HG02870 (cell line): Measurements from ENCODE around the gene CTNNBIP1.
A peak's percentile ranks its signal among the peaks of the same experiment; 100 is the strongest.
"Not testable (repeated sequence)": the region's sequence is repeated elsewhere in the genome, so short reads cannot be mapped to it uniquely, and the experiment has no call there.

Source experiments
- ATAC-seq: cut with Tn5 transposase; IDR thresholded peaks from one replicate; pipeline ENCODE4 v1.9.1; 2021; ENCODE audit warnings: mild to moderate bottlenecking, moderate library complexity; ENCODE audit not compliant: unreplicated experiment

CTNNBIP1 gene

GRCh38 chr1:9910076-9910422 is at the start of gene CTNNBIP1:
Gene CTNNBIP1, minus strand, starts transcription at chr1:9910269. Its CDS starts 38,205 bp downstream, at chr1:9872064.
- peak; percentile 61 for ATAC-seq

DNA sequence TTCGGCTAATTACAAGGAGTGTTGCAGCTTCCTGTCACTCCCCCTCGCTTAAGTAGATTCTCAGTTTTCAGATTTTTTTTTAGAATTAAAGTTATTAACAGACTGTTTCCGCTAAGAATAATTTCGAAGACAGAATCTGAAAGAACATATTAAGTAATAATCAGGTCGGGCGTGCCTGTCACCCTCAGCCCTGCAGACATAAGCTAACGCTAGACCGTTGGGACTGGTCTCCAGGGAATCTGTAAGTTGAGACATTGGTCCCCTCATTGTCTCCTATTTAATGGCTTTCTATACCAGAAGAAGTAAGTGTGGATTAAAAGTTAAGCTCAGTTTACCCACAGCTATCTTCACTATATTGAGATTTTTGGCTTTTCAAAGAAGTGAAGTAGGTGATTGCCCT is 47.7 kb upstream of the CTNNBIP1 start:
- ATAC-seq: no peak

DNA sequence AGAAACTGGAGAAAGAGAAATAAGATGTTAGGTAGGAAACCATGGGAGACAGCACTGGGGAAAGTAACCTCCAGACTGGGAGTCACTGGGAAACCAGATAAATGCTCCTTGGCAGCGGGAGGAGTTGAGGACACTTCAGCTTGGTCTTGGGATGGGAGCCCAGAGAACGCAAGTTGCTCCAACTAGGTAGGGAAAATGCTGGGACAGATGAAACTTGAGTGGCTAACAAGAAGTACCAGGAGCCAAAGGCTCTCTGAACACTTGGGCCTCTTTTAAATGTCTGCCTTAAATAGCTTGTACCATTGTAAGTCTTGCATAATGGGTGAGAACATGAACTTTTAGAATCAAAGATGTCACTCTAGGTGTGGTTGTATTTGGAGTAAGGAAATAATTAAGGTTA is 36.2 kb upstream of the CTNNBIP1 start:
- no peak for ATAC-seq

DNA sequence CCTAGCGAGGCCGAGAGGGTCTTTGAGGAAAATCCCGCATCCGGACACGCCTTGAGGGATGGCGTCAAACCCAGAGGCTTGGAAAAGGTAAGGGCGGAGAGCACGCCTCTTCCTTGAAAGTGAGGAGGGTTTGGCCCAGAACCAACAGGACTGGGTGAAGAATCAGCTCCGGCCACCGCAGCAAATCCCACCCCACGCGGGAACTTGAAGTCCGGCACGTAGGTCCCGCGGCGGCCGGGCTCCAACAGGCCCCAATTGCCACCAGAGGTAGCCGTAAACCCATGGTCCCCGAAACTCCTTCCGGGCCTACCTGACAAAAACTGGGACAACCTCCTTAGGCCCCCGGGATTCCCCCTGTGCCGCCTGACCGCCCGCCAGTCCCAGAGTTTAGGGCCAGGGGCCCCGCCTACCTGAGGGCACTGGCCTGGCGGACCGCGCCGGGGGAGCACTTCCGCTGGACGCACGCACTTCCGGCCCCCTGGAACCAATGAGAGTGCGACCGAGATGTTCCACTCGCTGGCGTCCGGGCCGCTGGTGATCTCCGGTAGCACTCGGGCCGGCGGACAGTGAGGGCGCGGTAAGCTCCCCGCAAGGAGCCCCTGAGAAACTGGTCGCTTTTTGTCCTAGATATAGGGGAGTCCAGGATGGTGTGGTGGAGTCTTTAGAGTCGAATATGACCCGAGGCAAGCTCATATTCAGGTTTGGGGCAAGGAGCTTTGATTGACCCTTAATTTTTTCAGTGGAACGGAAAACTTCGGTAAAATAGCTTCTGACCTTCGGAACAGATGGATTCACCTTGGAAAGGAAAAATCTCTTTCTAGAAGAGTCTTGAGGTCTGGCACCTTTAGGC is 33.1 kb upstream of the CTNNBIP1 start, which contains the start of the genes LZIC and NMNAT1:
Gene LZIC, minus strand, starts transcription at position 453 of the 850 bp plus-strand sequence. CDS start 6,772 bp downstream, outside the sequence.
Gene NMNAT1, plus strand, starts transcription at position 537 of the 850 bp plus-strand sequence. CDS start 28,599 bp downstream, outside the sequence.
- ATAC-seq: peak; percentile 90

- ATAC-seq: no peak
Observed at GRCh38 chr1:9942399-9942938, 32.4 kb upstream of the CTNNBIP1 start.

DNA sequence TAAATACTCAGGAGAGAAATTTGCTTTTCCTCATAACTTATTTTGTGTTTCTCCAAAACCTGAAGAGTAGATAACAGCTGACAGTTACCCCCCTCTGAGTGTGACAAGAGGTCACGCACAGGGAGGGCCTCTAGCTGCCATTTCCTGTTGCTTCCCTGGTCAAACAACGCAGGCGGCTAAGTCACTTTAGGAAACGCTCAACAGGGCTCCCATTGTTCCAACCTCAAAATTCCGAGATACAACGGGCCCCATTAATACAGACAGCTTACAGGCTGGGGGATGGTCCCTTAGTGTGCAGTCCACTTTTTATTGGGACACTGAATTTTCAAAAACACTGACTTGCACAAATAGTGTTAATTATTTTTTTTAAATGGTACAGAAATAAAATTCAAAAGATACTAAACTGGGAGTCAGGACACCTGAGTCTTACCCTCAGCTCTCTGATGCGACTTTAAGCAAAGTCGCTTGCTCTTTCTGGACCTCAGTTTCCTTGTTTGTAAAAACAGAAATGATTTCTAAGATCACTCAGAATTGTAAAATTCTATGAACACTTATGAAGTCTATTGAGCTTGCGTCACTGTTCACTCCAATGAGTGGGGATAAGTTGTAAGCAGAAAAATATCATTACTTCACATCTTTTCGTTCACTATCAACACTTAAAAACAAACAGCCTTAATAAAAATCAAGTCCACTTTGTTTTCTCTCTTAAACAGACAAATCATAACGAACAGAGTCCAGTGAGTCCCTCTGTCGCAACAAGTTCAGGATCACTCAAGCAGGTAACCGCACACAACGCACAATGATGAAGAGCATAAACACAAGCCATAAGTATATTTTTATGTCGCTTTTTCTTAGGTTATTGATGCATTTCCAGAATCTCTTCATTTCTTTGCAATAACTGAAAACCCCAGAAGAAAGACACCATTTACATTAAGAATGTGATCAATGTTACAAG is 19.6 kb upstream of the CTNNBIP1 start:
- no peak for ATAC-seq

DNA sequence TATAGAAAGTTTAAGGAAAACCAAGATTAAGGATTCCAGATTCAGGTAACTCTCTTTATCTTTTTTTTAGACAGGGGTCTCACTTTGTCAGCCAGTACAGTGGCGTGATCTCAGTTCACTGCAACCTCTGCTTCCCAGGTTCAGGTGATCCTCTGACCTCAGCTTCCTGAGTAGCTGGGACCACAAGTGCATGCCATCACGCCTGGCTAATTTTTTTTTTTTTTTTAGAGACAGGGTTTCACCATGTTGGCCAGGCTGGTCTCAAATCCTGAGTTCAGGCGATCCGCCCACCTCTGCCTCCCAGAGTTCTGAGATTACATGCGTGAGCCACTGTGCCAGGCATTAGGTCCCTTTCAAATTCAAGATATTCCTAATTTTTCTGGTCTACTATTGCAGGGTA is 17.2 kb upstream of the CTNNBIP1 start:
- ATAC-seq: no peak

DNA sequence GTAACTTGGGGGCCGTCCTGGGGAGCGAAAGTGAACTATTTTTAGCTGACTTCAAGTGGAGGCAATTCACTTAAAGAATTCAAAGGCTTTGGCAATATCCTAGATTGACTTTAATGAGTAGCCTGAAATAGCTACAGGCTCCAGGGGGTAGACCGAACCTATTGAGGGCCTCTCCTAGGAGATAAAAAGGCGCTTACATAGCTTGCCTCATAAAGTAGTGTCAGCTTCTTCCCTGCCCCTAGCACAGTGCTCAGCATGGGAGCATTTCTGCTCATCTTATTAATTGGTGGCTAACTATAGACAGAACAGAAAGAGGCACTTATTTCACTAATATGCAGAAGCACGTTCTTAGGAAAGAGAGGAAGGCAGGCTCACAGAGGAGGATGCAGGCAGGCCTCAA is 12.3 kb upstream of the CTNNBIP1 start:
- ATAC-seq: no peak

DNA sequence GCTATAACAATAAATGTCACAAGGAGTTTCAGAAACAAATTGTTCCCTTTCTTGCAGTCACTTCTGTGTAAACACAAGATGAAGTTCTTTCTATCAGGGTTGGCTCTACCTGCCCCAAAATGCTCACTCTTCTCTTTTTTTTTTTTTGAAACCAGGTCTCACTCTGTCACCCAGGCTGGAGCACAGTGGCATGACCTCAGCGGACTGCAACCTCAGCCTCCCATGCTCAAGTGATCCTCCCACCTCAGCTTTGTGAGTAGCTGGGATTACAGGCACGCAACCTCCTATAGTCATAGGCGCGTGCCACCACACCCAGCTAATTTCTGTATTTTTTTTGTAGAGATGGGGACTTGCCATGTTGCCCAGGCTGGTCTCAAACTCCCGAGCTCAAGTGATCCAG is 10.5 kb upstream of the CTNNBIP1 start:
- no peak for ATAC-seq

DNA sequence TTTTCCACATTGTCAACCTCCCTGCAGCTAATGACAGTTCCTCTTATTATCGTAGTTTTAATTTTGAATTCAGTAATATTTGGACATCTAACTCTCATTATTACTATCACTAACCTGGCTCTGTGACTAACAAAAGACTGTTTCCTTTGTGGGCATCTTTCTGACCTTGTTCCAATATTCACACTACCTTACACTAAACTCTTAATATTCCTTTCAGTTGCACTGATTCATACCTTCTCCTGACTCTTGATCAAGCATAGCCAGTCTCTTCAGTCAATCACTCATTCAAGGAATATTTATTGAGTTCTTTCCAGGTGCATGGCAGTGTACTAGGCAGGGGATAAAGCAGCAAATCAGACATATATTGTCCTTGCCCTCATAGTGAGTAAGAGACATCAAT is 7.8 kb upstream of the CTNNBIP1 start:
- no peak for ATAC-seq

- not testable (repeated sequence) for ATAC-seq
Observed at GRCh38 chr1:9917495-9917894, 7.4 kb upstream of the CTNNBIP1 start.

DNA sequence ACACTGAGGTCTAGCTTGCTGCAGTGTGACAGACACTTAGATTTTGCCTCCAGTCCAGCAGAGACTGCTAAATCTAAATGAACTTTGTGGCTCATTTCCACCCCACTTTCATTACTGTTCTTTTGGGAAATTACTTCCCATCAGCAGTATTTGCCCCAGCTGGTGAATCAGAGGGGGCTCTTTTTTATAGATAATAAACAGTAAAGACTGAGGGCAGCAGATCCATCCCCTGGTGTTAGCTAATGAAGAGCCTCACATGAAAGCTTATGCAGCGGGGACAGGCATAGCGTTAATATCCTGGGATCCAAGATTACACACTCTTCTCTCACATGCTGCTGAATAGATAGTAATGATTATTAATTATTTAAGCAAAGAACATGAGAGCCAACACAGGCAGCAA is 6.4 kb upstream of the CTNNBIP1 start:
- ATAC-seq: no peak

DNA sequence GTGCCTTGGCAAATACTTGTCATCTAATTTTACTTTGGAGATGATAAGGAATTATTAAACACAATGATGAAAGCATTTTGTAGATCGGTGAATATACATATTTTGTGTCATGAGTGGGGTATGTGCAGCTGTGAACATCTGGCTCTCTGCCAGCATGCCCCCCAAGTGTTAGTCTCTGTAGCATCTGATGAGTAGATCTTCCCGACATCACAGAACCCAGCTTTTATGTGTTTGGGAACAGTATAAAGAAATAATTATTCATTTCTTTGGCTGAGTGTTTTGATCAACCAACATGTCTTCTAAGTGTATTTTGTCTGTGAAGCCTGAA is 4.5 kb upstream of the CTNNBIP1 start:
- no peak for ATAC-seq

GRCh38 chr1:9912264-9912936 is 2.3 kb upstream of the CTNNBIP1 start:
- no peak for ATAC-seq

- ATAC-seq: peak; percentile 95
Observed at GRCh38 chr1:9910423-9911178, 532 bp upstream of the CTNNBIP1 start.

DNA sequence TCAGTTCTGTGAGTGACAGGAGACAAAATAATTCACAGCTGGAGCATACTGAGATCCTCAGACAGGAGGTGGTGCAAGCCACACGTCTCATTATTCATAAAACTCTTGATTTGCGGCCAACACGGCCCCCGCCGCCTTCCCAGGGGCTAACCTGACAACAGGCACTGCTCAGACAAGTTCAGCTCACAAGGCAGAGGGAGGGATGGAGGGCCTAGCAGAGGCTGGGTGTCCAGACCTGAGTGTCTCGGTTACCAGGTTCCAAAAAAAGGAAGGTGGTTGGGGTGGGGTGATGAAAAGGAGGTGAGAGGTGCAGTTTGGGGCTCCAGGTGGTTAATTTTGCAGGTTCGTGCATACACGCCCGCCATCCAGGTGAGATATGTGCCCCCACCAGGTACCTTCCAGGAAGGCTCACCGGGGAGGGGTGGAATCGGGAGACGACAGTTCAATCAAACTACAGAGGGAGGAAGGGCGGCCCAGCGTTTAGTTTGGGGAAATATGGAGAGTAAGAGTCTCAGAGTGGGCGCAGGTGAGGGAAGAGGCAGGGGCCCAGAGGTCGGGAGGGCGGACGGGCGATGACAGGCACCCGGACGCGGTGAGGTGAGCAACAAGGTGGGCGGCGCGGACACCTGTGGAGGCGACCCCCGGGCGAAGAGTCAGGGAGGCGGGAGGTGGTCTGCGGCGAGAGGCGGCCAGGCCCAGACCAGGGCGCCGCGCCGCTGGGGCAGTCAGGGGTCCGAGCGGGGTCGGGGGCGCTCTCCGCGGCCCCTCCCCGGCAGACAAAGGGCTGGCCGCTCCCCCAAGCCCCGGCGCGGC is 629 bp downstream of the CTNNBIP1 start:
- ATAC-seq: peak; percentile 1

DNA sequence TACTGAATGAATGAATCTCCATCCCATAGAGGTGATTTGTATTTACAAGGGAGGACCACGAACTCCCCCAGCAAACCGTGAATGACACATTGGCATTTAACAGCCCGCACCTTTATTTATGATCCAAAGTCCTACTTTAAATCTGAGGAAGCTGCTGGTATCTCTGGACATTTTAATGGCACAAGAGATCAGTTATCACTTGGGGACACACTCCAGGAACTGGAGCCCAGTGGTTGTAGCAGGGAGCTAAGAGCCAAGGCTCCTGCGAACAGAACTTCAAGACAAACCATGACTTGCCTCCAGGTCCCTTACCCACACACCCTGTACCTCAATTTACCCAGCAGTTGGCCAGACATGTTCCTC is 1.2 kb downstream of the CTNNBIP1 start:
- ATAC-seq: no peak

GRCh38 chr1:9907441-9907840 is 2.6 kb downstream of the CTNNBIP1 start:
- ATAC-seq: no peak

DNA sequence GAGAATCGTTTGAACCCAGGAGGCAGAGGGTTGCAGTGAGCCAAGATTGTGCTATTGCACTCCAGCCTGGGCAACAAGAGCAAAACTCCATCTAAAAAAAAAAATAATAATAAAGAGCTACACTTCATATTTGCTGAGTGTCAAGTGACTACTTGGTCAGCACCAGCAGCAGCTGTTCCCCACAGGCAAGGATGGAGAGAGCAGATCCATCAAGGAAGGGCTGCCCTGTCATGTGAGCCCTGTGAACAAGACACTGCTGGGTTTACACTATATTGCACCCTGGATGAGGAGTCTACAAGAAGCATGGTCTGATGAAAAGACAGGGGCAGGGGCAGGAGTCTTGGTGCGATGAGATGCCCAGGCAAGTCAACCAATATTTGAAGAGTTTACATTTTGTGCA is 3.6 kb downstream of the CTNNBIP1 start:
- no peak for ATAC-seq
